ENCODE data around the gene PAK4. TPM values are rescaled to one million over a fixed set of nuclear protein-coding genes. Genes with fewer than 3 reads are reported as not detected.

The PAK4 gene
- total and polyA plus RNA-seq, 9 of the 15 experiments (the other 6 are each of a cell fraction or from before 2014, with no cell fraction given), result 0.21 to 33.5 (median 5.8) TPM

DNA sequence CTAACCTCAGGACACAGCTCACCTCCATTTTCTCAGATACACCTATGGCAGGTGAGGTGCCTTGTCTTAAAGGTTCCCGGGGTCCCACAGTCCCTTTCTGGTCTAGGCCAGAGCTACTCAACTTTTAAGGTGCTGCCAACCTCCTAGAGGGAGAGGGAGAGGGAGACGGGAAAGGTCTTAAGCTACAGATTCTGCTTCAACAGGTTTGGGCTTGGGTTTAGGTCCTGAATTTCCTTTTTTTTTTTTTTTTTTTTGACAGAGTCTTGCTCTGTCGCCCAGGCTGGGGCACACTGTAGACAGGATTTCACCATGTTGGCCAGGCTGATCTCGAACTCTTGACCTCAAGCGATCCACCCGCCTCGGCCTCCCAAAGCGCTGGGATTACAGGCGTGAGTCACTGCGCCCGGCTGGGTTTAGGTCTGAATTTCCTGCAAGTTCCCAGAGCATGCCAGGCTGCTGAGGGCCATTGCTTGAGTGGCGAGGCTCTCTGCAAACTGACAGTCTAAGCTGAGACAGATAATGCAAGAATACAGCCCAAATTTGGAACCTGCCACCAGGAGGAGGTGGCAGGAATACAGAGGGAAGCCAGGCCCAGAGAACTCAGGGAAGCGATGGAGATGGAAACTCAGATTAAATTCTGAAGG lies 86.3 kb downstream of the PAK4 start:
- Histone ChIP-seq H3K79me2 (ENCODE audit: control insufficient read depth, insufficient read depth, low read length) (no peaks in the 10 kb centered on the region), H2AFZ (ENCODE audit: low read depth, low read length) (no peak overlapping the region)

More for the DNA sequence above, 86.3 kb downstream of the PAK4 start:
- Histone ChIP-seq H3K4me2 (ENCODE audit: insufficient read depth, low read length) (no peak overlapping the region), H4K20me1 (replicated peaks; ENCODE audit: control insufficient read depth, insufficient read depth, low read length) (no peaks in the 10 kb centered on the region; the same call in 1 of the 2 replicates), H3K27me3 (ENCODE audit: control insufficient read depth in 2 of 2, insufficient read depth in 2 of 2, low read length in 2 of 2) (peaks cover 0 to 5% of the 10 kb centered on the region in 2 experiments; a peak in 1 of 5 replicates), H3K4me3 (no peak overlapping the region), H3K9me1 (ENCODE audit: control insufficient read depth, insufficient read depth, low read length) (no peaks in the 10 kb centered on the region), H3K9ac (ENCODE audit: insufficient read depth in 1 of 2, low read depth in 2 of 2, low read length in 2 of 2) (no peak overlapping the region; a peak in 1 of 4 replicates), H3K27ac (ENCODE audit: extremely low read depth, low read depth, low read length) (no peak overlapping the region), H3K36me3 (ENCODE audit: control insufficient read depth, insufficient read depth, low read length) (no peaks in the 10 kb centered on the region), H3K4me1 (replicated peaks in 1 of 2; ENCODE audit: control insufficient read depth in 2 of 2, insufficient read depth in 2 of 2, low read length in 2 of 2) (no peaks in the 10 kb centered on the region), H3K9me3 (replicated peaks; ENCODE audit: control insufficient read depth, insufficient read depth, low read depth, low read length) (peaks cover 1% of the 10 kb centered on the region)
- POLR2A ChIA-PET, result interaction anchor here (0.7 kb wide), 1 partner anchor 13 kb away, joined by 3 read pairs; no protein-coding TSS in a partner anchor
- CTCF ChIA-PET (ENCODE audit: low intra/inter-chr PET ratio), result interaction anchor here (1.0 to 2.2 kb wide), 4 partner anchors 116 to 201 kb away, joined by 3 to 21 read pairs (median 8); partner anchors contain the start of gene PLEKHG2
- intact Hi-C loops (cut with micrococcal nuclease), result loop anchor here (1.0 to 2.0 kb wide), 2 partner anchors 116 to 199 kb away; no protein-coding TSS in a partner anchor
- FAIRE-seq (no peak), DNase-seq (ENCODE audit: extremely low read depth in 1 of 4, low spot score in 3 of 4) (no peak), ATAC-seq (no peak; the same call in 2 of the 3 replicates)
- WGBS (ENCODE audit: insufficient coverage, low coverage, missing lambda C conversion rate), result 50% methylated on average over 9 of the region's 13 CpGs
- in situ Hi-C loops (cut with MboI), result loop anchor here (5.0 kb wide), 1 partner anchor 115 kb away; no protein-coding TSS in a partner anchor
- BruUV-seq (replicated peaks), result no TSS peak
- TF ChIP-seq STAT6 (CRISPR knock-in tag; IDR thresholded peaks at IDR 0.05), result no peak
- no peak for TF ChIP-seq CEBPG (CRISPR knock-in tag; IDR thresholded peaks at IDR 0.05)
- TF ChIP-seq CEBPG (tag; conservative IDR thresholded peaks at IDR 0.05 in 1 of 2, IDR thresholded peaks at IDR 0.05 in 1 of 2), result no peak
- TF ChIP-seq LCOR (CRISPR knock-in tag; IDR thresholded peaks at IDR 0.05), result 0 out of 2 replicates have a peak, but pooled peaks have one; percentile 63
